SU-DHL-6 (cell line): ENCODE results near the gene FOXQ1.

Experiments
- CTCF ChIP-seq: fragments of 200-600 bp; sonication (generic); IDR thresholded peaks from one replicate; pipeline ENCODE4 v1.5.1; 2017; ENCODE audit warnings: antibody characterized with exemption, mild to moderate bottlenecking, low read length, moderate library complexity; ENCODE audit not compliant: insufficient read depth, poor library complexity, severe bottlenecking
- EZH2phosphoT487 ChIP-seq: fragments of 200-600 bp; sonication (generic), shearing (Covaris generic); conservative IDR thresholded peaks from 2 replicates; pipeline ENCODE4 v1.6.1; 2018; ENCODE audit warnings: mild to moderate bottlenecking, antibody characterized with exemption, low read length, moderate library complexity, mixed read lengths

- TF ChIP-seq CTCF (no peak), EZH2phosphoT487 (no peak)
Measured at GRCh38 chr6:1363298-1363697, 51.4 kb downstream of the FOXQ1 start.
